K562 (cell line): ENCODE measurements around the gene TMEM243.

Experiments used
- ADNP ChIP-seq: fragments of 200-800 bp; sonication (Bioruptor generic); IDR thresholded peaks from 2 replicates; pipeline ENCODE4 v1.6.1; 2016; ENCODE audit warnings: missing genetic modification characterization, missing compliant biosample characterization
- CEBPB ChIP-seq: fragments of 450-650 bp; IDR thresholded peaks from 2 replicates; pipeline ENCODE4 v1.6.1; 2016; ENCODE audit warnings: missing genetic modification characterization, missing compliant biosample characterization
- IRF2 ChIP-seq: sonication (generic); formaldehyde crosslinking; IDR thresholded peaks from 2 replicates; pipeline ENCODE4 v1.8.1; 2022; ENCODE audit warnings: mild to moderate bottlenecking, missing genetic modification reagents
- TEAD1 ChIP-seq, 2 experiments: fragments of 450-650 bp in 1 of 2; sonication (generic) in 1 of 2; formaldehyde crosslinking; IDR thresholded peaks; 2 replicates each; pipeline versions ENCODE4 v1.4.0 to v1.8.0; 2020 to 2022; ENCODE audit warnings: mild to moderate bottlenecking in 2 of 2, missing genetic modification reagents in 1 of 2
- TOE1 ChIP-seq, 2 experiments: fragments of 450-650 bp in 1 of 2; sonication (generic) in 1 of 2; formaldehyde crosslinking in 1 of 2; IDR thresholded peaks; 2 replicates each; pipeline versions ENCODE4 v1.7.1 to v1.8.0; 2016 to 2022; ENCODE audit warnings: borderline replicate concordance in 2 of 2, mild to moderate bottlenecking in 2 of 2, antibody characterized with exemption in 1 of 2, inconsistent platforms in 1 of 2, low read depth in 1 of 2, missing genetic modification reagents in 1 of 2, moderate library complexity in 1 of 2
- TF ChIP-seq, protein P1 (sequence below): fragments of 450-650 bp; IDR thresholded peaks from 2 replicates; pipeline ENCODE4 v1.6.1; 2016; ENCODE audit warnings: antibody characterized with exemption
- TF ChIP-seq, protein P2 (sequence below): fragments of 450-650 bp; IDR thresholded peaks from 2 replicates; pipeline ENCODE4 v1.7.0; 2016; ENCODE audit warnings: borderline replicate concordance
- TF ChIP-seq, protein P3 (sequence below), 3 experiments: IDR thresholded peaks in 2 of 3; conservative IDR thresholded peaks in 1 of 3; 2 replicates each; pipeline ENCODE4 v1.5.1; 2011 to 2012; ENCODE audit warnings: low read length in 3 of 3, mild to moderate bottlenecking in 3 of 3, control low read depth in 2 of 3, improper control_type of control experiment in 1 of 3, inconsistent platforms in 1 of 3, low read depth in 1 of 3, mixed read lengths in 1 of 3, moderate library complexity in 1 of 3; ENCODE audit not compliant: insufficient read depth in 2 of 3
- TF ChIP-seq, protein P4 (sequence below): IDR thresholded peaks from 3 replicates; pipeline ENCODE4 v1.6.1; 2011; ENCODE audit warnings: borderline replicate concordance, mild to moderate bottlenecking, moderate library complexity; ENCODE audit not compliant: insufficient read length; ENCODE audit errors: extremely low read depth
- TF ChIP-seq, protein P5 (sequence below): sonication (generic); formaldehyde crosslinking; IDR thresholded peaks from 2 replicates; pipeline ENCODE4 v1.9.0; 2022; ENCODE audit warnings: mild to moderate bottlenecking, missing genetic modification reagents

DNA sequence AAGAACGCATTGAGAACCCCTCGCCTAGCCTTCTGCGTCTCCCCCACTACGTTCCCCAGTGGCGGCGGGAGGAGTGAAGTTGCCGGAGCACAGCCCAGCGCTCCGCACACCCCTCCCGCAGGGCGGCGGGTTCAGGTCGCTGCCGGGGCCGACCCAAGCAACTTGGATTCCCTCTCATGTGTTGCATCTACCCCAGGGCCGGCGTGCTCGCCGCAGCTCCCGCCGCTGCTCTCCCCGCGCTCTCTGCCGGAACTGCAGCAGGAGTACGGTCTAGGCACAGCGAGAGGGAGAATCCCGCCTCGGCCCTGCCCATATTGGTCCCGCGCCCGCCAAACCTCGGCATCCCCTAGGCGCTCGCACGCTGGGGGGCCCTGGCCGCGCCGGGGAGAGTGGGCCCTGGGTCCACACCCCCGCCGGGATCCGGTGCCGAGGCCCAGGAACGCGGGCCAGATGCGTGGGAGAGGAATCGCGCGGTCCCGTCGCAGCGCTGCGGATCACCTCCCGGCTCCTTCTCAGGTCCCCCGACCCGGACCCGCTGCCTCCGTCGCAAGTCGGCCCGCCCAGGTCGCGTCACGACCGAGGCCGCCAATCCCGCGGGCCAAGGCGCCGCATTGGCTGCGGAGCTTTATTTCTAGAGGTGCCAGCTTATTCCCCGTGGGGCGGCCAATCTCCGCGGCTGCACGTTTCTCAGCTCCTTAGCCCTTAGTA is 648 bp upstream of the TMEM243 start:
- TF ChIP-seq, protein P1, sequence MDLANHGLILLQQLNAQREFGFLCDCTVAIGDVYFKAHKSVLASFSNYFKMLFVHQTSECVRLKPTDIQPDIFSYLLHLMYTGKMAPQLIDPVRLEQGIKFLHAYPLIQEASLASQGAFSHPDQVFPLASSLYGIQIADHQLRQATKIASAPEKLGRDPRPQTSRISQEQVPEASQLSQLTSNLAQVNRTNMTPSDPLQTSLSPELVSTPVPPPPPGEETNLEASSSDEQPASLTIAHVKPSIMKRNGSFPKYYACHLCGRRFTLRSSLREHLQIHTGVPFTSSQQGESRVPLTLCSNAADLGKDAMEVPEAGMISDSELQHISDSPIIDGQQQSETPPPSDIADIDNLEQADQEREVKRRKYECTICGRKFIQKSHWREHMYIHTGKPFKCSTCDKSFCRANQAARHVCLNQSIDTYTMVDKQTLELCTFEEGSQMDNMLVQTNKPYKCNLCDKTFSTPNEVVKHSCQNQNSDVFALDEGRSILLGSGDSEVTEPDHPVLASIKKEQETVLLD, result no peak
- TF ChIP-seq, protein P2, sequence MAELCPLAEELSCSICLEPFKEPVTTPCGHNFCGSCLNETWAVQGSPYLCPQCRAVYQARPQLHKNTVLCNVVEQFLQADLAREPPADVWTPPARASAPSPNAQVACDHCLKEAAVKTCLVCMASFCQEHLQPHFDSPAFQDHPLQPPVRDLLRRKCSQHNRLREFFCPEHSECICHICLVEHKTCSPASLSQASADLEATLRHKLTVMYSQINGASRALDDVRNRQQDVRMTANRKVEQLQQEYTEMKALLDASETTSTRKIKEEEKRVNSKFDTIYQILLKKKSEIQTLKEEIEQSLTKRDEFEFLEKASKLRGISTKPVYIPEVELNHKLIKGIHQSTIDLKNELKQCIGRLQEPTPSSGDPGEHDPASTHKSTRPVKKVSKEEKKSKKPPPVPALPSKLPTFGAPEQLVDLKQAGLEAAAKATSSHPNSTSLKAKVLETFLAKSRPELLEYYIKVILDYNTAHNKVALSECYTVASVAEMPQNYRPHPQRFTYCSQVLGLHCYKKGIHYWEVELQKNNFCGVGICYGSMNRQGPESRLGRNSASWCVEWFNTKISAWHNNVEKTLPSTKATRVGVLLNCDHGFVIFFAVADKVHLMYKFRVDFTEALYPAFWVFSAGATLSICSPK, result no peak
- TF ChIP-seq, protein P3, sequence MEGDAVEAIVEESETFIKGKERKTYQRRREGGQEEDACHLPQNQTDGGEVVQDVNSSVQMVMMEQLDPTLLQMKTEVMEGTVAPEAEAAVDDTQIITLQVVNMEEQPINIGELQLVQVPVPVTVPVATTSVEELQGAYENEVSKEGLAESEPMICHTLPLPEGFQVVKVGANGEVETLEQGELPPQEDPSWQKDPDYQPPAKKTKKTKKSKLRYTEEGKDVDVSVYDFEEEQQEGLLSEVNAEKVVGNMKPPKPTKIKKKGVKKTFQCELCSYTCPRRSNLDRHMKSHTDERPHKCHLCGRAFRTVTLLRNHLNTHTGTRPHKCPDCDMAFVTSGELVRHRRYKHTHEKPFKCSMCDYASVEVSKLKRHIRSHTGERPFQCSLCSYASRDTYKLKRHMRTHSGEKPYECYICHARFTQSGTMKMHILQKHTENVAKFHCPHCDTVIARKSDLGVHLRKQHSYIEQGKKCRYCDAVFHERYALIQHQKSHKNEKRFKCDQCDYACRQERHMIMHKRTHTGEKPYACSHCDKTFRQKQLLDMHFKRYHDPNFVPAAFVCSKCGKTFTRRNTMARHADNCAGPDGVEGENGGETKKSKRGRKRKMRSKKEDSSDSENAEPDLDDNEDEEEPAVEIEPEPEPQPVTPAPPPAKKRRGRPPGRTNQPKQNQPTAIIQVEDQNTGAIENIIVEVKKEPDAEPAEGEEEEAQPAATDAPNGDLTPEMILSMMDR (IDR thresholded peaks at IDR 0.05 in 2 of 3, conservative IDR thresholded peaks at IDR 0.05 in 1 of 3; ENCODE audit: insufficient read depth in 2 of 3, low read depth in 1 of 3, low read length in 3 of 3), result no peak
- TF ChIP-seq TOE1 (IDR thresholded peaks at IDR 0.05; ENCODE audit: borderline replicate concordance), result no peak
- no peak for TF ChIP-seq TOE1 (CRISPR knock-in tag; IDR thresholded peaks at IDR 0.05; ENCODE audit: borderline replicate concordance, low read depth)
- no peak for TF ChIP-seq TEAD1 (CRISPR knock-in tag; IDR thresholded peaks at IDR 0.05)
- no peak for TF ChIP-seq ADNP
- no peak for TF ChIP-seq CEBPB
- no peak for TF ChIP-seq IRF2 (CRISPR knock-in tag)
- TF ChIP-seq, protein P4, sequence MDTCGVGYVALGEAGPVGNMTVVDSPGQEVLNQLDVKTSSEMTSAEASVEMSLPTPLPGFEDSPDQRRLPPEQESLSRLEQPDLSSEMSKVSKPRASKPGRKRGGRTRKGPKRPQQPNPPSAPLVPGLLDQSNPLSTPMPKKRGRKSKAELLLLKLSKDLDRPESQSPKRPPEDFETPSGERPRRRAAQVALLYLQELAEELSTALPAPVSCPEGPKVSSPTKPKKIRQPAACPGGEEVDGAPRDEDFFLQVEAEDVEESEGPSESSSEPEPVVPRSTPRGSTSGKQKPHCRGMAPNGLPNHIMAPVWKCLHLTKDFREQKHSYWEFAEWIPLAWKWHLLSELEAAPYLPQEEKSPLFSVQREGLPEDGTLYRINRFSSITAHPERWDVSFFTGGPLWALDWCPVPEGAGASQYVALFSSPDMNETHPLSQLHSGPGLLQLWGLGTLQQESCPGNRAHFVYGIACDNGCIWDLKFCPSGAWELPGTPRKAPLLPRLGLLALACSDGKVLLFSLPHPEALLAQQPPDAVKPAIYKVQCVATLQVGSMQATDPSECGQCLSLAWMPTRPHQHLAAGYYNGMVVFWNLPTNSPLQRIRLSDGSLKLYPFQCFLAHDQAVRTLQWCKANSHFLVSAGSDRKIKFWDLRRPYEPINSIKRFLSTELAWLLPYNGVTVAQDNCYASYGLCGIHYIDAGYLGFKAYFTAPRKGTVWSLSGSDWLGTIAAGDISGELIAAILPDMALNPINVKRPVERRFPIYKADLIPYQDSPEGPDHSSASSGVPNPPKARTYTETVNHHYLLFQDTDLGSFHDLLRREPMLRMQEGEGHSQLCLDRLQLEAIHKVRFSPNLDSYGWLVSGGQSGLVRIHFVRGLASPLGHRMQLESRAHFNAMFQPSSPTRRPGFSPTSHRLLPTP, result no peak
- TF ChIP-seq, protein P5, sequence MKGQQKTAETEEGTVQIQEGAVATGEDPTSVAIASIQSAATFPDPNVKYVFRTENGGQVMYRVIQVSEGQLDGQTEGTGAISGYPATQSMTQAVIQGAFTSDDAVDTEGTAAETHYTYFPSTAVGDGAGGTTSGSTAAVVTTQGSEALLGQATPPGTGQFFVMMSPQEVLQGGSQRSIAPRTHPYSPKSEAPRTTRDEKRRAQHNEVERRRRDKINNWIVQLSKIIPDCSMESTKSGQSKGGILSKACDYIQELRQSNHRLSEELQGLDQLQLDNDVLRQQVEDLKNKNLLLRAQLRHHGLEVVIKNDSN, result no peak
